Purkinje cell (primary cell): ENCODE data around the gene CFAP58. TPM values are rescaled to one million over a fixed set of nuclear protein-coding genes. Genes with fewer than 3 reads are reported as not detected.

Experiments used
- polyA plus RNA-seq: library from polyadenylated mRNA; unstranded; fragments of >200 nt; fragmentation: Nextera tagmentation; gene quantifications from 2 replicates; pipeline ENCODE4 v1.2.1, GENCODE V29; 2014

The CFAP58 gene
- 0.23 and 0.57 TPM in 2 replicates for polyA plus RNA-seq

GRCh38 chr10:104353325-104354048, at the start of gene CFAP58:
TSS of gene CFAP58 (plus strand) at chr10:104353833. CDS start at chr10:104353898, 65 bp downstream.

GRCh38 chr10:104337985-104338735, 15.5 kb upstream of the CFAP58 start, which contains the start of gene ITPRIP:
TSS of gene ITPRIP (minus strand) at chr10:104338465. CDS start at chr10:104316051, 22,414 bp downstream.

Other genes with a start within 250 kb of the CFAP58 start
- gene SFR1, start 231.7 kb upstream of the CFAP58 start, polyA plus RNA-seq: 15.8 and 19.0 TPM in 2 replicates
- 1.8 and 2.1 TPM in 2 replicates for gene CFAP43, start 121.5 kb upstream of the CFAP58 start, polyA plus RNA-seq
- gene GSTO1, start 98.9 kb upstream of the CFAP58 start, polyA plus RNA-seq: 159 and 191 TPM in 2 replicates
- 26.0 and 36.3 TPM in 2 replicates for gene GSTO2, start 84.6 kb upstream of the CFAP58 start, polyA plus RNA-seq
- 0.20 and 0.74 TPM in 2 replicates for gene ITPRIP, start 15.4 kb upstream of the CFAP58 start, polyA plus RNA-seq